CD4-positive, alpha-beta T cell treated with Interferon gamma for 1 hour (primary cell): ENCODE data around the gene CNTN5.

Source experiments
- DNase-seq: peaks from one replicate; pipeline ENCODE4 v3.0.0-alpha.2; 2020

The CNTN5 gene

DNA sequence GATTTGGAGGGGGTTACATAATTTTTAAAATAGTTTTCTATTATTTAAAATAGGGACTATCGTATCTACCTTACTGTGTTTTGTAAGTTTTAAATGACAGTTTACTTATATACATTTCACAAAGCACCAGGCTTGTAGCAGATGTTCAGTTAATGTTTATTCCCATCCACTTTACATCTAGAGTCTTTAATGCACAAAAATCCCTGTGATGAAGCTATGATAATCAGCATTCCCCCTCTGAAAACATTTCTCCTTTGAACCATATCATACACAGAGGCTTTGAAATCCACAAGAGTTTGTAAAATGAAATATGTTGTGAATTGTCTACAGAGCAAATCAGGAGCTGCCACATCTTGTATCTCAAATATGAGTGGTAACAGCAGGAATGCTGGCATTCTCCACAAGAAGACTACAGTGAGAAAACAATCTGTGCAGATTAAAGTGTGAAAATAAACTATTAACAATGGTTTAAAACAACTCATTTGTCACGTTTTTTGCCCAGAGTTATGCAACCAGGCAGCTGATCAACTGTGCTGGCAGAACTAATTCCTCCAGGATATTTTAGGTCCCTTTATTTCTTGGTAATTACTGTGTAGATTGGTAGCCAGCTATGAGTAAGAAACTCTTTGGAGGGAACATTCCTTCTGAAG is 967.2 kb downstream of the CNTN5 start:
- DNase-seq, result no peak

DNA sequence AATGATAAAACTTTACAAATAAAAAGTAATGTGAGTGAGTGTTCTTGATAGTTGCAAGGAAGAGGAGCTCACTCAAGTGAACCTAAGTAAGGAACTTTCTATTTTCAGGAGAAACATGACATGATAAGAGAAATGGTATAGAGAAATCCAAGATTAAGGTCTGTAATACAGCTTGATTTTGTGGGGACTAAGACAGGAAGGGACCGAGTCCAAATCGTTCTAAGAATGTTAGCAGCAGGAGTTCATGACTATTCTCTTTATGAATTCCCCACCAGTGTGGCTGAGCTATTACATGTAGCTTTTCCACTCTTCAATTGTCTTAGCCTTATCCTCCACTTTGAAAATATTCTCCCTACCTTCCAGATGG is 967.7 kb downstream of the CNTN5 start:
- DNase-seq, result no peak

DNA sequence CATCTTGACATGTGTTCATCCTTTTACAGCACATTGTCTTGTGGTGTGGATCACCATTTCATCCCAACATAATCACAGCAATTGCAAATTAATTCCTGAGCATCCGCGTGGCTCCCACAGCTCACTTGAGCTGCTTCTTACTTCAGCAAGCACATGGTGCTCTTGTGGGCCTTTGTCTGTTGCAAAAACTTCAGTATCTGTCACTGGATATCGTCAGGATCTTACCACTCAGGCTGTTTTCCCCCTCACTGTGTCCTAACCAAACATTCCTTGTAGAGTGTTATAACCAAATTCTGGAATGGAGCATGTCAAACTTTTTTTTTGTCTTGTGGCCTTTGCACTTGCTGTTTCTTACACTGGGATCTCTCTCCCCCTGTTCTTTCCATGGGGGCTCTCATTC is 983.2 kb downstream of the CNTN5 start:
- DNase-seq, result no peak

DNA sequence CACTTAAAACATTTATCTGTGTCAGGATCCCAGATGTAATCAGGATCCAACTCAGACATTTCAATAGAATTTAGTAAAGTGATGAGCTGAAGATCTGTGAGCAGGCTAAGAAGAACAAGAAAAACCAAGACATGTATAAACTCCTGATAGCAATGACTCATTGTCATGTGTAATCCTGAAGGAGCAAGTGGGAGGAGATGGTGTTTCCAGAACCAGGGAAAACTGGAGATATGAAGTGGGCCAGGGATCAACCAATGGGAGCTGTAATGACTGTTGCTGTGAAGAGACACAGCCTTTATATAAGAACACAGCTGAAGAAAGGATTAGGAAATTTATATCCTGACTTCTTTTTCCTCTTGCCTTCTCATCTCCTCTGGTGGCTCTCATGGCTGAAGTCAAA is 983.8 kb downstream of the CNTN5 start:
- DNase-seq, result no peak

DNA sequence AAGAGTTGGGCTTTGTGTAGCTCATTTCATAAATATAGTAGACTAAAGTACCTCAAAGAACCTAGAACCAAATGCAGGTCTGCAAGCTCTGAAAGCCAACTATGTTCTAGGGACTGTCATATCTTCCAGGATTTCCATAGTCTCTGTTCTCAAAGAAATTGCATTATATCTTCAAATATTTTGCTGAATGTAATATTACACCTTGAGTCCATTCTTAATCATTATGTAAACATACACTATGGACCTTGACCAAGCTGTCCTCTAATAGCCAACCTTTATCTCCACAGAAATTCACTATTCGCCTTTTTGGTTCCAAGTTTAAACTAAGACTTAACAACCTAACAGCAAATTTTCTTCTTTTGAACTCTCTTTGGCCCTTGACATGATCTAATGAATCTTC is 987.7 kb downstream of the CNTN5 start:
- DNase-seq, result no peak

DNA sequence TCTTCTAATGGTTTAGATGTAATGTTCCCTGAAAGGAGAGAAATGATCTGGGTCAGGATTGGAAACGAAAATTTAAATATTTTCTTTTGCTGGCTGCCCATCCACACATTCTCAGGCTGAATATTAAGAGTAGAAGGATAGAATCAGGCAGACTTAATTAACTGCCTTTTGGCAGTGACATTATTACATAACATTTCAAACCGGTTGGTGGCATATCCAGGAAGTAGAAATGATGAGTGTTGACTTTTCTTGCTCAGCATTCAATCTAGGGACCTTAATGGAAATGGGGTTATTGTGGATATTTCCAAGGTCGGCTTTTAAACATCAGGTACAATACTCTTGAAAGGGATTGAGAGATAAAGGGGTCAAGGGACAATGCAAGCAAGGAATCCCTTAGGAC is 989.0 kb downstream of the CNTN5 start:
- DNase-seq, result no peak

DNA sequence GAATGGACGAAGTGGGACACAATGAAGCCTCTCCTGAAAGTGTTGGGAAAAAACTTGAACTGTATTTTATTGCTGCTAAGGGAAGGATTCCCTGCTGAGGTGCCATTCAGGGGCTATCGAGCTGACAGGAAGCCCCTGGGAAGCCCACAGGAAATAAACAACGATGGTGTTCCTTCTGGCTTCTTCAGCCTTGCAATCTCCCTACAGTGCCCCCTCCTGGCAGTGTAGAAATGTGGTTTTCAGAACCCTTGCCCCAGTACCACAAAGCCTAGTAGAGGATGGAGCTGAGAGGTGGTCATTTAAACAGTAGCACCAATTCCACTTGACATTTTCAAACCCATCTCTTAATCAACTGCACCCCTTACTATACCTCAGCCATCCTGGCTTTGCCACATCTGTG is 989.6 kb downstream of the CNTN5 start:
- DNase-seq, result no peak

DNA sequence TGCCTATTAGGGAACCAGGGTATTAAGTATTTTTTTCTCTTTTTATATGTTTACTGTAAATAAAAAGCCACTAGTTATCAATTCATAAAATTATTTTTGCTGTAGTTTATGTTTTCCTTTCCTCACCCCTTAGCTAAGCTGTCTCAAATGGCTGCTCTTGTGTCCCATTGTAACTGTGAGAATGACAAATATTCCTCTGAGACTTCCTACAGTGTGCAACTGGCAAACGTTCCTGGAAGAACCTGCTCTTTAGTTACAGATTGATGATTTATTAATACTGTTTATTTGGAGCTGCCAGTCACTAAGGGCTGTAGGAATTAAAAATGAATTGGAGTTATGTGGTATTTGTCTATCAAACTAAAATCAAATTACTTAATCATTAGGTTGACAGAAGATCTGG is 990.9 kb downstream of the CNTN5 start:
- DNase-seq, result no peak

DNA sequence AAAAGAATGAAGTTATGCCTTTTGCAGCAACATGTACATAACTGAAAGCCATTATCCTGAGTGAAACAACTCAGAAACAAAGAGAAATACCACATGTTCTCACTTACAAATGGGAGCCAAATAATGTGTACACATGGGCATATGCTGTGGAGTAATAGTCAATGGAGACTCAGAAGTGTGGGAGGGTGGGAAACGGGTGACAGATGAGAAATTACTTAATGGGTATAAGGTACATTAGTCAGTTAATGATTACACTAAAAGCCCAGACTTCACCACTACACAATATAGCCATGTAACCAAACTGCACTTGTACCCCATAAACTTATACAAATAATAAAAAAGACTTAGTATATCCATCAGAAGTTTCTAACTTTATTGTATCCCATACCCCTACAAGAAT is 992.3 kb downstream of the CNTN5 start:
- DNase-seq, result no peak

DNA sequence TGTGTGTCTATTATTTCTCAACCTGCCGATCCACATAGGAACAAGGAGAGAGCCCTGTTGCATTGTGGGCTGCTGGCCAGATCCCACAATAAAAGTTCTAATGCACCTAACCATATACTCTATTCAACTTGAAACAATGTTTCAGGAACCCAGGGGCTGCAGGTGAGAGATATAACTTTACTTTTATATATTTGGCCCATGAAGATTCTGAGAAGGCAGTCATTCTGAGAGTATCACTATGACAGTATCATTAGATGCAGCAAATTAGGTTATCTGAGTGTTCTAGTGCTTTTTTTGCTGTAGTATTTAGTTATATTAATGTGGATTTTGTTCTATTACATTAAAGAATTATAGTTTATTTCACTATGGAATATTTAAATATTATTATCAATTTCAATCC is 1011.2 kb downstream of the CNTN5 start:
- no peak for DNase-seq

DNA sequence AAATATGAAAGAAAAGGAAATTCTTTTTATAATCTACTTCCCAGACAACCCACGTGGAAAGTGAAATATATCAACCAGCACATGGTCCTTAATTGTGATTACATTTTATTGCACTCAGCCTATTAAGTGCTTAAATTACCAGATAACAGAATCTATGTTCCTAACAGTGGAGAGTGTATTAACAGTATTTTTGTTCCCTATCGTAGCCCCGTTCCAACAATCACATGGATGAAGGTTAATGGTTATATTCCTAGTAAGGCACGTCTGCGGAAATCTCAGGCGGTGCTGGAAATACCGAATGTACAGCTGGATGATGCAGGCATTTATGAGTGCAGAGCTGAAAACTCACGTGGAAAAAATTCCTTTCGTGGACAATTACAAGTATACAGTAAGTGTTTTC is 1040.3 kb downstream of the CNTN5 start:
- no peak for DNase-seq

DNA sequence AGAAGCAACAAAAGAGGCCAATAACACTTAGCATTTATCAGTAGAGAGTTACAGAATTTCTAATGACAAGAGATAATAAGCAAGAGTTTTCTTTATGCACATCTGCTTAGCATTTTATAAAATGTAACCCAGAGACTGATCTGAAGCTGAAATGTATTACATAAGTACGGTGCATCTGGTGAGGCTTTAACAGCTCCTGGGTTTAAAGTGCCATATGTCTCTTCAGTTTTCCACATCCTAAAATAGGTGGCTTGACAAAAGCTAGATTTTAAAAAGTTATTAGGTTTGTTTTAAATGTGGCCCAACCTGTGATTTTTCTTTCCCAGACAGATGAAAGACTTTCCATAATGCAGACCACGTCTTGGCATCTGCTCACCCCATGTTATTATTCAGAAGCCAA is 1045.7 kb downstream of the CNTN5 start:
- DNase-seq, result no peak

DNA sequence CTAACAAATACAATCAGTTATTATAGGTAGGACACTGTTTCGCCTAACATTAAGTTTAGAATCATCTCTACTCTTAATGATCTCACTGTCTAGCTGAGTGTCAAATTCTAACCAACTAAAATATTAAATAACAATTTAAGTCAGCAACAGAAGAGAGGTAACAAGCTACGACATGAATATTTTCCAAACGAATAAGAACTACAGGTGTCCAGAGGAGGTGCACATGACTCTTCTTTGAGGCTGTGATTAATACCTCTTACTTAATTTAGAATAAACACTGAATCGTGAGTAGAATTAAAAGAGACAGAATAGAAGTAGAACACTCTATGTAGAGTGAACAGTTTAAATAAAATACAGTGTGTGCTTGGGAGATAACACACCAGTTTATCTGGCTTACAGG is 1047.4 kb downstream of the CNTN5 start:
- DNase-seq, result no peak

DNA sequence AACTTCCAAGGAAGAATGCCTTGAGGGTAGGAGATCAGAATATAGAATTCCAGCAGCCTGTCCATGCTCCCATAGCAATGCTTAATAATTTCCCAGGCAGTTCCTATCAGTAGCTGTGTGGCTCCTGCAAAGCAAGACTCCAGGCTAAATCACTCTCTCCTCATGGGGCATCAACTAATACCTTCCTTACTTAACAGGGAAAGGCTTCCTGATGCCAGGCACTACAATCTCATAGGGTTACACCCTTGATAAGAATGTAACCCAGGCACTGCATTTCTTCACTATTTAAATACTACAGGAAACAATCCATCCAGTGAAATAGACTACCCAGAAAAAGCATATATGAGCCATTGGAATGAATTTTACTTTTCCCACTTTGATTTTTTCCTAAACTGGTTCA is 1051.4 kb downstream of the CNTN5 start:
- no peak for DNase-seq

DNA sequence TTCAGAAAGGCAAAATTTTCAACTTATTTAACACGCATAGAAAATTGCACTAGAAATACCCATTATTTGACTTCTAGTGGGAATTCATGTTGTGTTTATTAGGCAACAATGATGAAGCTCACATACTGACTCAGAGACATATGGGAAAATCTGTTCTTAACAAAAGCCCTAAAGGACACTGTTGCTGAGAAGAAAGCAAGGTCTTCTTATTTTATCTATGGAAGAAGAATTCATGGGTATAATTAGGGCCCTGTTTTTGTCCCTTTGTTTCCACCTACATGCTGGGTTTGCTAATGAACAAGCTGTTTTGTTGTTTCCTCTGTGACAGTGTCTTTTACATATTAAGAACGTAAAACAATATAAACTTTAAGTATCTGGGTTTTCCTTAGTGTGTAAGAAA is 1059.6 kb downstream of the CNTN5 start:
- DNase-seq, result no peak

DNA sequence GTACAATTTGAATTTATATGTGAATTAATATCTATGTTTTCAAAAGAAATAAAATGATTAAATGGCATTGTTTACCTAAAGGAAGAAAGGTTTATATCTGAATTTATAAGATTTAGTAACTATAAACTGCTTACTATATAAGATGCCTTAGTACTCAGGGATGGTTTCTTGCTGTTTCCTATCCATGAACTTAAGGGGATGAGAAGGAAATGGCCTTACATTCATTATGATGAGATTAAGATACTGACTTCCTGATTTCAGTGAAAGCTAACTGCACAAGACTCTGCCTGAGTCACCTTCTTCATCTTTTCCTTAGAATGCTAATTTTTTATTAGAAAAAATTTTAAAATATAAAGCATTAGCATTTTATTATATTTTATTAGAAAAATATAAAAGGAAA is 1060.1 kb downstream of the CNTN5 start:
- DNase-seq, result no peak

DNA sequence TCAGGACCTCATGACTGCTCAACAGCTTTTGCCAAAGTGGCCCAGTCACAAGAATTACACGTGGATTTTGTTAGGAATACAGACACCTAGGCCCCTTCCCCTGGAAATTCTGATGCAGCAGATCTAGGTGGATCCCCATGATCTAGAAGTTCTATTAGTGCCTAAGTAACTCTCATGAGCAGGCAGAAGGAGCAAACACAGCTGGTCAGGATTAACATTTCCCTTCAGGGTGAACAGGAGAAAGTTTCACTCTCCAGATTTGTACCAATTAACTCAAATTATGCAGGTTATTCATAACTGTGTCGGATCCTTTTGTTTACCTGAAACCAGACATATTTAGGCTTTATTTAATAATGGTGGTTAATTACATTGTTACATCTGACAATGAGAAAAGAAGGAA is 1072.9 kb downstream of the CNTN5 start:
- DNase-seq, result no peak

DNA sequence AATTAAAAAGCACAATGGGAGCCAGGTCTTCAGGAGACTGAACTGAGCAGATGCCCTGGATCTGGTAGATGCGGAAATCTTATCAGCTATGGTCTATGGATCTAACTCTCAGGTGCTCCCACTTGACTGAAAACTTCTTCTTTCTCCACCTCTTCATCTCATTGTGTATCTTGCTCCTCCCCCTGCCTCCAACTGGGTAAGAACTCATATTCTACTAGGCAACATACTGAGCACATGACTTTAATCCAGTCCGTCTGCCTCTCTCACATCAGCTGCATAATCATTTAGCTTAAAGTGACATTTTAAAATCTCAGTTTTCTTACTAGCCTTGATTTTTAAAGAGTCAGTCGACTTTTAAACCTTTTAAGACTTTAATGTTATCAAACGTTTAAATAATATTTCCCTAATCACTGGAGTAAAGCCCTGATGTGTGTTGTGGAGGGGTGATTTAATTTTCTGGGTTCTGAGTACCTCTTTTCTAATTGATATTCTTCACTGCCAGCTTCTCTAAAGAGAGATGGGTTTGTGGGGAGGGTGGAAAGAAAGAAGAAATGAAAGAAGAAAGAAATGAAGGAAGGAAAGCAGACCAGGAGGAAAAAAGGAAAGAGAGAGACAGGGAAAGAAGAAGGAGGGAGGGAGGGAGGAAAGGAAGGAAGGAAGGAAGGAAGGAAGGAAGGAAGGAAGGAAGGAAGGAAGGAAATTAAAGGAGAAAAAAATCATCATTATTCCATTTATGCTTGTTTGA is 1073.5 kb downstream of the CNTN5 start:
- no peak for DNase-seq

DNA sequence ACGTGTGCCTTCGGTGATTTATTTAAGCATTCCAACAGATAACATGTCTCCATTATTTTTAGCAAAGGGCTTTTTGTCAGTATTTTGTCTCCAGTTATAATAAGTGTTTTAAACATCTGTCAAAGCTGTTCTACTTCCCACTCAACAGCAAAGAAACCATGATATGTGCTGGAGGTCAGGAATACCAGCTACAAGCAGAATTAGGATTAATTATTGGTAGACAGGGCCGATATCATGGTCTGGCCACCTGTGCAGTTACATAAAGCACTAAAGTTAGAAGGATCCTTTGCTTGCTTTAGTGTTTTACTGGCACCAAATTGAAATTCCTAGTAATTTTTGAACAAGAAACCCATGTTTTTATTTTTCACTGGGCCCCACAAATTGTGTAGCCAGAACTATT is 1075.1 kb downstream of the CNTN5 start:
- DNase-seq, result no peak

DNA sequence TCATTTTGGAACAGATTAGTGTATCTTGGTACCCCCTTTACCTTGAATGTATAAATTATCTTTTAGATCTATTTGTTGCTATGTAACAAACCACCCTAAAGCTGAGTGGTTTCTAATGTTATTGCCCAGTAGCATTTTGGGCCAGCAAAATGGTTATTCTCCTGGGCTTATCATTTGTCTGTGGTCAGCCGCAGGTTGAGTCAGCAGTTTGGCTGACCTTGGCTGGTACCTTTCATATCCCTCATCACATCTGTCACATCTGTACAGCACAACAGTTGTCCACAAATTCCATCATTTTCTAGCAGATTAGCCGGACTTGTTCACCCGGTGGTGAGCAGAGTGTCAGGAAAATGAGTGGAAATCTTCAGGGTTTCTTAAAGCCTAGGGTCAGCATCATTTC is 1077.8 kb downstream of the CNTN5 start:
- DNase-seq, result no peak

DNA sequence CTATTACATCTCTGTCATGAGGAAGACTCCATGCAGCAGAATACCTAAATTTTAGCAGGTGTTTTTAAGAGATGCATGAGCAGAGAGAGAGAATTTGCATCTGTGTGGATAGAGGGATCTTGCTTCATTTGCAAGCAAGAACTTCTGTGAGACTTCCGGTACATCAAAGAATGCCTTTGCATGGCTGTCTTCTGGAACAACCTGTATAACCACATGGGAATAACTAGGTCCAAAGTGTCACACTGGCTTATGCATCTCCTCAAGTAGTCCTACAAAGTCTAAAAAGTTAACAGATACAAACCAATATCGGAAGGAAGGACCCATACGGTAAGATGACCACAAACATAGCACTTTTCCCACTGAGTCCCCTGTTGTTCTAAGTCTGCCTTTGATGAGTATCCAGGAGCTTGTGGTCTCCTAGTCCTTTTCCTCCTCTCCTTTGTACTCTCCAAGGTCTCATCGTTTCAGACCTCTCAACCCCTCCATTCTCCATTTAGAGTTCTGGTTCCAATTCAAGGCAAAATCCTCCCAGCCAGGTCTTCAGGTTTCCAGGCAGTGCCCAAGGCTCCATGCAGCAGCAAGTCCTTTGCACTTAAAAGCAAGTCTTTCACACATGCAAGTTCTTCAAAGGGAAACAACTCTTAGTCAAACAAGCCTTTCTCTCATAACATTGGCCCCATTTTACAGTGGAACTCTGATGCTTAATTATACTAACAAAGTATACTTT is 1084.7 kb downstream of the CNTN5 start:
- DNase-seq, result no peak

DNA sequence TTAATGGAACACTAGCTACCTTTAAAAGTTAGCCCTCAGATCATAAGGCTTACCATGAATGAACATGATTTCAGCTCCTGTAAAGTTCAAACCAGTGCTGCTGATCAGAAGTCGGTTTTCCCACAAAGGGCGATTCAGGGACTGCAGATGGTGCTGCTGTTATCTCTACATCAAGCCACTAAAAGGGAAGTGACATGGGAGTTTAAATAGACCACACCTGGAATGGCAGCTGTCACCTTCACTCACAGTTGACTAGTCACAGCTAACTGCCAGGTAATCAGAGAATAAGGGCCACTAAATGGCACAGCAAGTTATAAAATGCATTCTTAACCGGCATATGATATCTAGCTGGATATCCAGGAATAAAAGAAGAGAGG is 1085.2 kb downstream of the CNTN5 start:
- no peak for DNase-seq

DNA sequence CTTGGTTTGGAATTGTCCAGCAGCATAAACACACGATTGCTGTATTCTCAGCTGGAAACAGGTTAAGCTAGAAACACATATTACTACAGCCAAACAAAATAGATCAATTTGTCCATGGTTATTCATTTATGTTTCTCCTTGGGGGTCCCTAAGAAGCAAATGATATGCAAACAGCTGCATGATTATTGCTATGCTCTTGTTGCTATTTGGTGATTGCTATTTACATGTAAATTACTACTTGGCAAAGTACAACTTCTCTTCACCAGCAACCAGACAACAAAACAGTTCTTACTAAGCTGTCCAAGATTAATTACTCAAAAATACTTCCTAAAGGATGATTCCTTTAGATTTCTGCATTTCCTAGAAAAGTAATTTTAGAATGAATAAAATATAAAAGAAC is 1098.4 kb downstream of the CNTN5 start:
- no peak for DNase-seq

DNA sequence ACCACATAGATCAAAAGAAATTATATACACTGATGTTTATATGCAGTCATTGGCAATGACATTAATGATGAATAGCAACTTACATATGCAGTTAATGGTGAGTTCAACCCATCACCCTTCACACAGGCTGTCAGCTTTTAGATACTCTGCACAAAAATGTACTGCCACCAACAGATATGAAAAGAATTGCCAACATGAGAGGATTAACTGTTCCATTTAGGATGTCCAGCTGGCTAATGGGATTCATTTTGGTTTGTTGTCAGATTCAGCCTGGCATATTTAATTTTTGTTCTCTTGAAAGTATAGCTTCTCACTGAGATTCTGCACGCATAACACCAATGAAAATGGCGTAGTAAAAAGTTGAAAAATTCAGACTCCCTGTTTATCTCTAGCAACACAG is 1112.4 kb downstream of the CNTN5 start:
- DNase-seq, result no peak

DNA sequence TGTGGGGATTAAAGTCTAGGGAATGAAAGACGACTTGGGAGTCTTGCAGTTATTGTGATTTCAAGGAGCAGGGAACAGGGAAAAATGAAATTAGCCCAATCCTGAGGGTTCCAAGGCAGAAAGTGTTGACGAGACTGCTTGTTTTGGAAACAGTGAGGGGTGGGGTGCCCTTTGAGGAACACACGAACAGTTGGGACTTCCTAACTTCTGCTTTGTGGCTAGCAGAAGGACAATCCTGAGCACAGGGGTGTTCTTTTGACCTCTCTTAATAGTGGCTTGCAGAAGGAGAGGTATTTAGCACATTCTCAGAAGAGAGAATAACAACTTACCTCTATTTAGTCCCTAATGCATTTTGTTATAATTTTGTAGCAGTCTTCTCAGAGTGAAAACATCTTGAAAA is 1120.5 kb downstream of the CNTN5 start:
- no peak for DNase-seq
